ENCODE data around the gene WTIP. TPM values are rescaled to one million over a fixed set of nuclear protein-coding genes. Genes with fewer than 3 reads are reported as not detected.

WTIP gene
- 1 to 10 TPM; 3.0 to 8.3 TPM for total RNA-seq

- H3K4me1 ChIP-seq = peaks cover 25% of the 10 kb centered on the region
- DNase-seq (peak; percentile 55 to 67 (median 57)), ATAC-seq (peak; percentile 86)
- no peaks in the 10 kb centered on the region for H3K36me3 ChIP-seq (replicated peaks in 1 of 2; ENCODE audit: insufficient read depth in 1 of 2, low read depth in 2 of 2)
- no peak for TF ChIP-seq CTCF (IDR thresholded peaks at IDR 0.05)
- TF ChIP-seq POLR2A (IDR thresholded peaks at IDR 0.05) = peak in 2 of 3 donors; percentile 36 to 44
- H3K27me3 ChIP-seq = no peaks in the 10 kb centered on the region
- WGBS, 2 donors = 6 to 42% methylated on average over 3 to 91 of the region's 95 CpGs
- intact Hi-C loops (cut with DNase I) = no loop called here
- H3K4me3 ChIP-seq = peak within 1 kb of the TSS in 1 of 2 donors; percentile 34
- no peaks in the 10 kb centered on the region for H3K9me3 ChIP-seq
- peak within 1 kb of the TSS; percentile 17 to 78 (median 58) for H3K27ac ChIP-seq
Observed at GRCh38 chr19:34480971-34481841, at the start of gene WTIP. Gene WTIP, plus strand, starts transcription at chr19:34481758. Its CDS starts 217 bp downstream, at chr19:34481975.

GRCh38 chr19:34432797-34433196, 48.8 kb upstream of the WTIP start:
- no peak for ATAC-seq
- WGBS, 2 donors = 75 to 87% methylated on average over 5 of the region's 5 CpGs
- no peak overlapping the region for H3K27ac ChIP-seq
- H3K27me3 ChIP-seq = no peaks in the 10 kb centered on the region
- no peak overlapping the region for H3K4me3 ChIP-seq
- H3K36me3 ChIP-seq (replicated peaks in 1 of 2; ENCODE audit: insufficient read depth in 1 of 2, low read depth in 2 of 2) = peaks cover 0 to 12% of the 10 kb centered on the region in 2 donors
- TF ChIP-seq CTCF (IDR thresholded peaks at IDR 0.05) (no peak), POLR2A (IDR thresholded peaks at IDR 0.05) (no peak)
- intact Hi-C loops (cut with DNase I) = no loop called here
- H3K4me1 ChIP-seq = peaks cover 35% of the 10 kb centered on the region
- DNase-seq = no peak
- no peaks in the 10 kb centered on the region for H3K9me3 ChIP-seq

- no peak for ATAC-seq
- intact Hi-C loops (cut with DNase I) = no loop called here
- WGBS, 2 donors = 94 to 100% methylated on average over 3 of the region's 3 CpGs
- TF ChIP-seq POLR2A (IDR thresholded peaks at IDR 0.05) = no peak
- no peak for TF ChIP-seq CTCF (IDR thresholded peaks at IDR 0.05)
- Histone ChIP-seq H3K27ac (no peak overlapping the region), H3K27me3 (no peaks in the 10 kb centered on the region), H3K4me1 (peaks cover 8% of the 10 kb centered on the region), H3K36me3 (replicated peaks in 1 of 2; ENCODE audit: insufficient read depth in 1 of 2, low read depth in 2 of 2) (peaks cover 11 to 25% of the 10 kb centered on the region in 2 donors), H3K4me3 (no peak overlapping the region), H3K9me3 (no peaks in the 10 kb centered on the region)
- no peak for DNase-seq
Observed at GRCh38 chr19:34436716-34437115, 44.8 kb upstream of the WTIP start.

GRCh38 chr19:34448191-34448590, 33.4 kb upstream of the WTIP start:
- Histone ChIP-seq H3K9me3 (peaks cover 0 to 4% (median 0%) of the 10 kb centered on the region in 3 donors), H3K4me1 (no peaks in the 10 kb centered on the region), H3K27me3 (no peaks in the 10 kb centered on the region), H3K27ac (no peak overlapping the region), H3K4me3 (no peak overlapping the region), H3K36me3 (replicated peaks in 1 of 2; ENCODE audit: insufficient read depth in 1 of 2, low read depth in 2 of 2) (peaks cover 0 to 25% of the 10 kb centered on the region in 2 donors)
- intact Hi-C loops (cut with DNase I) = no loop called here
- TF ChIP-seq CTCF (IDR thresholded peaks at IDR 0.05) = no peak
- TF ChIP-seq POLR2A (IDR thresholded peaks at IDR 0.05) = no peak
- ATAC-seq (no peak), DNase-seq (no peak)
- 93 to 98% methylated on average over 3 of the region's 3 CpGs for WGBS, 2 donors

Measured in body of pancreas (tissue), 4 donors.